Stimulated activated CD8-positive, alpha-beta memory T cell treated with anti-CD3 and anti-CD28 coated beads, Interleukin-4, amount 100 ng/mL, for 48 hours (primary cell): ENCODE measurements around the gene INPP5A.

Experiments
- DNase-seq: peaks from one replicate; pipeline ENCODE4 v3.0.0-alpha.2; 2020

The INPP5A gene

DNA sequence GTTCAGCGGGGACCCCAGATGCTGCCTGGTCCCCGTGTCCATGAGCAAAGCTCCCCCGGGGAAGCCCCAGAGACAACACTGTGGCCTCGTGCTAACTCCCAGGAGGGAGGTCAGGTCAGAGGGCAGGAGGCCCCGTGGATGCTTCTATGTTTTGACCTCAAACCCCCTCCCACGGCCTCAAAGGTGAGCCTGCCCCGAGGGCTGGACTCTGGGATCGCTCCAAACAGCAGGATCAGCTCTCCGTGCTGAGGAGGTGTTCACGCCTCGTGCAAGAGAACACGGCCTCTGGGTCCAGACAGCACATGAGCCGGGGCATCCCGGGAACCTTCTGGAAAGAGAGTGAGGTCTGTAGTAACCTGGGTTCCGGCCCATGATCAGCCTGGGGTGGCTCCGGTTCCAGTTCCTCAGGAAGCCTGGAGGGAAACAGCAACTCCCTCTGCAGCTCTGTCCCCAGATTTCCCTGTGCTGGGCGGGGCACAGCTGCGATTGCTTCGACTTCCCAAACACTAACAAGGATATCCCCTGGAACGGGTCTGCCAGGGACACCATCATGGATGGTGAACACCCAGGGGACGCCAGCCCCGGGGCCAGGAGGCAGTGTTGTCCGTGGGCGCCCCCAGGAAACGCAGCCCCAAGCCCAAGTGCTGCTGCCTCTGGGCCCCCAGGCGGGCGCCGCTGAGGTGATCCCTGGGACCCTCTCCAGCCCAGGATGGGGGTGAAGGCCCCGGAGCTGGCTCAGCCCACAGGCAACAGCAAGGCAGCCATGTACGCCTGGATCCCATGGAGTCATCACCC lies 18.0 kb upstream of the INPP5A start:
- DNase-seq: no peak

DNA sequence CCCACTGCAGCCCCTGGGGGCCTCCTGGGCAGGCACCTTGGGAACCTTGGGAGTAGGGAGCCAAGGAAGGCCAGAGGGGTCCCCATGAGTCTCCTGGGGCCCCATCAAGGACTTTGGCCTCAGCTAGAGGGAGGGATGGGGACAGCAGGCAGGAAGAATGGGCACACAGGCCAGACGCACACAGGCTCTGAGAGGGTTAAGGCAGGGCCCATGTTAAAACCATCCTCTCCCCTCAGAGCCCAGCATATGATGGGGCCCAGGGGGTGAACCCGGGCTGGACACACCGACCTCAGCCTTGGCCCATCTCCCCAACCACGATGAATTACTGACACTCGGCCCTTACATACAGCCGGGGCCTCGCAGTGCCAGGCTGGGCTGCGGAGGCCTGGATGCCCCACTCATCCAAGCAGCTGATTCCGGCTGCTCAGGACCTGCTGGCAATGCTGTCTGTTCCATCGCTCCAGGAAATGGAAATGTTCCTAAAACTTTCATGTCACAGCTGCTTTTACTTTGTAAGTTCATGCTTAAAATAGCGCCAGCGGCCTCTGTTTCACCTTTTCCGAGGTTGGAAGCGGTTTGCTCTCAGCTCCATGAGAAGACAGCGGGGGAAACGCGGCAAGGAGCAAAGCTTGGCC lies 17.3 kb upstream of the INPP5A start:
- DNase-seq: no peak

DNA sequence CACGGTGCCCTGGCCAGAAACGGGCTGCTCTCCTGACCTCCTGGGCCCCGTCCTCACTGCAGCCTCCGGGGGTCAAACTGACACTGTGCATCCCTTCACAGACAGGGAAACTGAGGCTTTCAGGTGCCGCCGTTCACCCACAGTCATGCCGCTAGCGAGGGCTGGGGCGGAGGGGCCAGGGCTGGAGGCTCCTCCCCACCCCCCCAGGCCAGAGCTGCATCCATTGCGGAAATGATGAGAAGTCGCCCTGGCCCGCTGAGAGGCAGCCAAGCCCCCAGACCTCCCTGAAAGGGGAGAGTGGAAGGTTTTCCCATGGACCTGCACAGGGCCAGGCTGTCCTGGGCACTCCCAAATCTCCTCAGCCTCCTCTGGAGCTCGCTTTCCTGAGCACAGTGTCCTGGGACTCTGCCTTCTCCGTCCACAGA lies 16.5 kb upstream of the INPP5A start:
- DNase-seq: no peak

DNA sequence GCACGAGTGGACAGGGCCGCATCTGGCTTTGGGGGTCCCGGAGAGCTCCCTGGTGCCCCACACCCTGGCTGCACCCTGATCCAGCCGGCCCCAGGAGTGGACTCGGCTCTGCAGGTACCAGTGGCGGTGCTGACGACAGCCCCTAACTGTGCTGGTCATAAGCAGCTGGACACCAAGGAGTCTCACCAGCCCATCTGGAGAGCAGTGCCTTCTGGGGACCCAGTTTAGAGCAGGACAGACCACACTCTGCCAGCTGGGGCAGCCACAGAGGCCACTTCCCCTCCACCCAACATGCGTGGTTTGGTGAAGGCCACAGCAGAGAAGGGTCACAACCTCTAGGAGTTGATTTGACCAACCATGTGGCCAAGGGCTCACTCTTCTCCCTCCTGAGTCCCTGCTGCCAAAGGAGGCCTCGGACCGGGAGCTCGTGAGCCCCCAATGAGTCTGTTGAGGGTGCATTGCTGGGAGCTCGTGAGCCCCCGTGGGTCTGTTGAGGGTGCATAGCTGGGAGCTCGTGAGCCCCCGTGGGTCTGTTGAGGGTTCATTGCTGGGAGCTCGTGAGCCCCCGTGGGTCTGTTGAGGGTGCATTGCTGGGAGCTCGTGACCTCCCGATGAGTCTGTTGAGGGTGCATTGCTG lies 16.0 kb upstream of the INPP5A start:
- no peak for DNase-seq

DNA sequence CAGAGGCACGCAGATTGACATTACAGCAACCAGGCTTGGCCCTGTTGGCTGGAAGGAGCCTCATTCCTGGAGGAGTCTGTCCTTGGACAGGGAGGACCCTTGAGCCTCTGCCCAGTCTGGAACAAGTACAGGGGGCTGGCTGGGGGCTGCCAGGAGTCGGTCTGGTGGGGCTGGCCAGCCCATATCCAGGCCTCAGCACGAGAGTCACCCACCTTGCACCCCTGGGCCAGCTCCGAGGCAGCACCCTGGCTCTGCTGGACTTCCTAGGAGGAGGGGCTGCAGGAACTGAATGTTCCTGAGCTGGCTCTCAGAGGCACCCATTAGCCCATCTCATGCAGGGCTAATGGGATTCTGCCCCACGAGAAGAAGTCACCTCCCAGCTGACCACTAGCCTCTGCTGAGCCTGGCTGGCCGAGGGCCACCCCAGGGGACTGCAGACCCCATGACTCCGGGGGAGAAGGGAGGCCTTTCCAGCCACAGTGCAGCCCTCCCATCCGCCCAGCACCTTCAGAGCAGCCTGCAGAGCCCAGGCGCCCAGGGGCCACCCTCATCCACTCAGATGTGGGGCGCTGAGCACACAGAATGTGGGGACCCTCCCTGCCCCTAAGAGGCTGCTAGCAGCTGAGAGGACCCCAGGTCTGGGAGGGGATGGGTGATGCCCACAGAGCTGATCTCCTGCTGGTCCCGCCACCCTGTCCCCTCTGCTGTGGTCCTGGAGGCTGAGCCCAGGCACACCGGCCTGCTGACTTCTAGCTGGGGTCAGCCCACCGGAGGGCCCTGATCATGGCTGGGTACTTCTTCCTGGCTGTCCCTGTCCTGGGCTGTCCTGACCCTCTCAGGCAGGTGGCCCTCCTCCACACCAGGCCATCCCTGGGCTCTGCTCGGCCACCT lies 14.8 kb upstream of the INPP5A start:
- DNase-seq: no peak

DNA sequence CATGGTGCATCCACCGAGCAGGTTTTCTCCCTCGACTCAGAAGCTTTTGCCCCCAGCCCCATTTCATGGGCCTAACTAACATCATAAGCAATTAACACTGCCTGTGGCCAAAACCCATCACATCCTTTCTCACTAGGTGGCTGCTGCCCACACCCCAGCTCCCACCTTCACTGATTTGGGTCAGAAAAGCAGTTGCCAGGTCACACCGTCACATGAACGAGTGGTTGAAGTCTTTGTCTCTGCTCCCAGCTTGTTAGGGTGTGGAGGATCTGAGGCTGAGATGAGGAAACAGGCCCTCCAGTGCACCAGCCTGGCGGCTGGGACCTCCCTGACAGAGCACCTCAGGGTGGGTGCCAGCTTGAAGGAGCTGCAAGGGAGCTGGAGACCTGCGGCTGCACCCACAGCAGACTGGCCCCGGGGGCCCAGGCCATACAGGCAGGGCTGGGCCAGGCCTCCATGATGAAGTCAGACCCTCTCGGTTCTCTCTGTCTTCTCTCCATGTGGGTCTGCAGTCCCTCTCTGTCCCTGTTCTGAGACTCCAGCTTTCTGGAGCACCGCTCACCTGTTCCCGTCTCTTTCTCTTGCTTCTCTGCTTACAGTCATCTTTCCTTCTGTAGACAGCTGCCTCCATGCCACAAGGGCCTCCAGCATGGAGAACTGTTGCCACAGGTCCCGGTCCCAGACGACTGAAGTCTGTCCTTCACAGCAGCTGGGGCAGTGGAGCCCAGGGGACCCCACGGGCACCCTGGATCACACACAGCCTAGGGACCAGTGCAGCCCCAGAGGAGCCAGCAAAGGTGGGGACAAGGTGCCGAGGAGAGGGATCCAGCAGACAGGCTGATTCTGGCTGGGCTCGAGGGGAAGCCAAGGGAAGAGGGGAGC lies 13.8 kb upstream of the INPP5A start:
- DNase-seq: no peak

DNA sequence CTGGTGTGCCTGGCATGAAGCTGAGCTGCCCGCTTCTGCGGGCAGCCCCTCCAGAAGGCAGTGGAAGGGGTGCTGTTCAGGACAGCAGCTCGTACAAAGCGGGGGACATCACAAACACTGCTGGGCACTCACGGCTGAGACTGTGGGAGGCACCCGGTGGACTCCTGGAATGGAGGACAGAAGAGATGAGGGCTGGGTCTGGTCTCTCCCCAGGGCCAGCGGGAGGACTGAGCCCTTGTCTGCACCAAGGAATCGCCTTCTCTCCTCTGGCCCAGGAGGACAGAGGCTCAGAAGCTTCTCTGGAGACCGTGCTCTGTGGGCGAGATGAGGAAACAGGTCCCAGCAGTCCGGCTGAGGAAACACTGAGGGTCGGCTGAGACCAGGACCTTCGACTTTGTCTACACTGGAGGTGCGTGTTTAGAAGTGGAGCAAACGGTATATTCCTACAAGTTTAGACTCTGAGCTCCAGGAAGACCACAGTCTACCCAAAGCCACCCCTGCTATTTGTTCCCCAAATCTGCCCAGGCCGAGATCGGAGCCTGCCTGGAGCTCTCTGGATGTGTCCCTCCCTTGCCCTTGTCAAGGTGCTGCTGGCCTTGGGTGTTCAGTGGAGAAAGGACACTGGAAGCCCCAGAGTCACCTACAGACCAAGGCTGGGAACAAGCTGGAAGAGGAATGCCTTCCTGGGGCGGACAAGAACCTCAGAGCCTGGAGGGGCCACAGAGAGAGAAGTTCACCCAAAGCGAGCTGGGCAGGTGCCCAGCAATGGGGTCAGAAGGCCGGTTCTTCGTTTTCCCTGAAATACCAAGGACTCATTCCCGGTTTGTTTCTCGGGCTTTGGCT lies 12.9 kb upstream of the INPP5A start:
- no peak for DNase-seq

DNA sequence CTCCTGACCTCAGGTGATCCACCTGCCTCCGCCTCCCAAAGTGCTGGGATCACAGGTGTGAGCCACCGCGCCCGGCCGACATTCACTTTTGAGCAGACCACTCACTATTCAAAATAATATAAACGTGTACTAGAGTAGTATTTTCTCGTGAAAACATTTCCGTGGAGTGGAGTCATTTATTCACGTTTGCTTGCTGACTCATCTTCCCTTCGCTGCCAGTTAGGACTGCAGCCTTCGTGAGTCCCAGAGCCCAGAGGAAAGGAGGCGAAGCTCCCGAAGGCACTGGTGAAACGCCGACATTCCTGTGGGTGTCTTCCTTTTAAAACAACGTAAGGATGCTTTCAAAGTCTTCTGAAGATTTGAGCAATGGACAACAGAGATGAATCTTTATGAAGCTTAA lies 10.9 kb upstream of the INPP5A start:
- no peak for DNase-seq

DNA sequence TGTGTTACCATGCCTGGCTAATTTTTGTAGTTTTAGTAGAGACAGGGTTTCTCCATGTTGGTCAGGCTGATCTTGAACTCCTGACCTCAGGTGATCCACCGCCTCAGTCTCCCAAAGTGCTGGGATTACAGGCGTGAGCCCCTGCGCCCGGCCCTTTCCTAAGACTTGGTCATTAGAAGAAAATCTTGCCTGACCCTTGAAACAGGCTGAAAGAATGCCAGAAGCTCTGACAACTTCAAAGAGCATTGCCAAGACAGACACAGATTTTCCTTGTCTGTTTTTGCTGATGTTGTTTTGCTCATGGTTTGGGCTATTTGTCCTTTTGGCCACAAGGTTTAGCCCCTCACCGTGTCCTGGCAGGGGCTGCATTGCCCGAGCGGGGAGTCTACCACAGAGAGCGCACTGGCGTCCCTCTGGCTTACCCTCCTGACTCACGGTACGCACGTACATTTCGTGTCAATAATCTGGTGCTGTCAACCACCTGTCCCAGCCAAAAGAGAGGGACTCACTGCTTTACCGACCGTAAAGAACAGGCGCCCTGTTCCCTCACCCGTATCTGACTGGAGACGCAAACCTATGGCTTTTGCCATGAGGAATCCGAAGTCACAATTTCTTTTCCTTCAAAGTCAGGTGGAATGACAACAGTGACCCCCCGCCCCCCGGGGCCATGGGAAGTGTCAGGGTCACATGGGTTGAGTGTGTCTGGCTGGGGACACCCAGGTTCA lies 10.1 kb upstream of the INPP5A start:
- DNase-seq: no peak

DNA sequence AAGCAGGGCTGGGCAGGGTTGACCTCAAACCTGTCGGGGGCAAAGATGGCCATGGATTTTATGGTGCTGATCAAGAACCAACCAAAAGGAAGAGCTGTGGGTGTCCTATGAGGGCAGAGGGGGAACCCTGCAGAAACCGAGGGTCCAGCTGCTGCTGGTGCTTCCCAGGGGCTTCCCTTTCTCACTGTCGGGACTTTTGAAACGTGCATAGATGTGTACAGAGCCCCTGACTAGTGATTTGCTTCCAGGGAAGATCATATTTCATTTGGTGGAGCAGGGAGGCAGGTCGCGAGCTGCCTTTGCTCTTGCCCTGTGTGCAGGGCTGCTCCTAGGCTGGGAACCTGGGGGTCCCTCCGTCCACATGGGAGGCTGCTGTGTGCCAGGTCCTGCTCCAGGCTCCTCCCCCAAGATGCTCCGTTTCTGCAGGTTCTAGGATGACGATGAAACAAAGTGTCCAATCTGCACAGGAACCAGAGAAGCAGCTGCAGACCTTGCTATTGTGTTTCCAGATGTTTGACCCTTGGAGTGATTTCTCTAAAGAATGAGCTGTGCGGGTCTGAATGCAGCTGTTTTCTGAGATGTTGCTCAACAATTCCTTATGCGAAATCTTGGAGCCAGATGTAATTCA lies 9.4 kb upstream of the INPP5A start:
- DNase-seq: no peak

DNA sequence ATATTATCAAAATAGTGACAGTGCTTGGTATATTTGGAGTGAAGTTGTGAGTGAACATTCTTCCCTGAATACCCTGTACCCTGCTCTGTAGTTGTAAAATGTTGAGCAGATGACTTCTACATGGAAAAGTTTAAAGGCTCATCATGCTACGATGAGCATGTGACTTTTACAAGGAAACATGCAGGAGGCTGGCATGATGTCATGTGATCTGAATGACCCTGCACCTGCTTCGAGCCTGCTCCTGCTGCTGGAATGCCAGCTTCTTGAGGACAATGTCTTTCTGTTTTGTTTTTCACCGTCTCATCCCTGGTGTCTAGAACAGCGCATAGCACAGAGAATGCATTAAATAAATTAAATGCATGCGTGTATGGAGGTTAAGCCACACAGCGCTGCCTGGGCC lies 5.4 kb upstream of the INPP5A start:
- DNase-seq: no peak

DNA sequence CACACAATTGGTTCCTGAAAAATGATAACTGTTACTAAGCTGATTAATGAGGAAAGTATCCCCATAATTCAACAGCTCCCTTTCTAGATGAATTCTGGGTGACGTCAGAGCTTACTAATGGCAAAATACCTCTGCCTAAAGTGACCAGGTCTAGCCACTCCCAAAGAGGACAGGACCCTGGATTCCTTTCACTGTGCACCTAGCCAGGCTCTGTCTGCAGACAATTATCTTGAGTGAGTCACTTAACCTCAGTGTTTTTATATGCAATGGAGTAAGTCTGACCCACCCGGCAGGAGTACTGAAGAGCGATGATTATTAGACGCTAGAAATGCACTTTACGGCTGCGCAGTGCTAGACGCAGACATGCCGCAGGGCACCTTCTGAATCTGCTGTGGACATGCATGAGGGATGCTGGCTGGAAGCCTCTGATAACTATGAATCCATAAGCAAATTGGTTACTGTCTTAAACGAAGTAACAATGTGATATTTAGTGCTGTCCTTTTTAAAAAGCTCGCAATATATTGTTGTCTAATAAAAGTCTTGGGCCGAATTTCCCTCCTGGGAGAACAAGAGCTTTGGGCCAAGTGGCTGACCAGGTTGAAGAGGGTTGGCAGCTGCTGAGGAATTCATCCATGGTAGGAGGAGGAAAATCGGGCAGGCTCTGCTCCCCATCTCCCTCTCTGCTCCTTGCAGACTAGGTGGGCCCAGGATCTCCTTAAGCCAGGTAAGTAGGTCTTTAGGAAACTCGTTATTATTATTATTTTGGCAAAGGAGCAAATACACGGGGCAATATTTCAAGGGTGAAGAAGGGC lies 4.6 kb upstream of the INPP5A start:
- DNase-seq: no peak

DNA sequence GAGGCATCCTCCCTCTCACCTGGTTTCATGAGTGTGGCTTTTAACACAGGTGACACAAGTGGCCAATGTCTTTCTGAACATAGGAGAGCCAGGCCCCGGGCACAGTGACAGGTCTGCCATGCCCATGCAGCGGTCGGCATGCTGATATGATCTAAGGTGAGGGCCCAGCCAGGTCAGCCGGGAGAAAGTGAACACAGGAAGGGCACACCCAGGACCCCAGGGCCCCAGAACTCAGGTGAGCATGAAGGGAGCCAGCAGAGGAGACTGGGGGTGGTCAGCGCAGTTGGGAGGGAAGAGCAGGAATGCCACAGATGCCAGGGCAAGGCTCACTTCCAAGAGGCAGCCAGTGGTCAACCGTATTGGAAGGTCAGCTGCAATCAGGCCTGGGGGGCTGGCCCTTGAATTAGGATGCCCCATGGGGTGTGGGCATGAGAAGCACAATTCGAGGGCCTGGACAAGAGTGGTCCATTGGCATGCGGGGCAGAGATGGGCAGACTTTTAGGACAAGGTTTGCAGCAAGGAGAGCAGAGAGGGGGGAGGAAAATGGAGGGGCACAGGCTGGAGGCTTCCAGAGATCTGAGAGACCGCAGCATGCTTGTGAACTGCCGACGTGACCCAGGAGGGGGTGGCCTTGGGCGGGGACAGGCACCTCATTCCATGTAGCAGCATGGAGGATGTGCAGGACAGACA lies 3.9 kb upstream of the INPP5A start:
- DNase-seq: no peak

DNA sequence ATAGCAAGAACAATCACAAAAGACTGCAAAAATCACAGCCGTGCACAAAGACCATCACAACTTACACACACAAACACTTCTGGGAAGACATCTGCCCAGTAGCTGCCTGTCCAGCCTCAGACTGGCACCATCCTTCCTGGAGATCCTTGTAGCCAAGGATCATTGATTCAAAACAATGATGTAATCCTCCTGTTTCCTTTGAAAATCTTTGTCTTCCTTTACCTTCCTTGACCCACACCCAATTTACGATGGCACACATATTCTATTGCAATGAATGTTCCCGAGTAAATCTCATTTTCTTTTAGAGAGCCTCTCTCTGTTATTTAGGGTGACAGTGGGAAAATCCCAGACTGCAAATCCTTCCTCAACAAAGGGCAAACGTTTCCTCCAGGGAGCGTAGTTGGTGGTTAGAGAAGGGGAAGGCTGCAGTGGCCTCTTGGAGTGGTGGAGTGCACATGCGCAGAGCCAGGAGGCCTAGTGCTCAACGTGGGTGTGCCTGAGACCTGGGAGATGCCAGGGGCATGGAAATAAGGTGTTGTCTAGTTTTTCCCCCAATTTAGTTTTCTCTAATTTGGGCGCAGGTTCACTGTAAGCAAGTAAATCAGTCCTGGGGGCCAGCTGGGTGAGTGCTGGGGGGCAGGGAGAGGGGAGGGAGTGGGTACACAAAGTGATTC lies 3.1 kb upstream of the INPP5A start:
- DNase-seq: no peak

DNA sequence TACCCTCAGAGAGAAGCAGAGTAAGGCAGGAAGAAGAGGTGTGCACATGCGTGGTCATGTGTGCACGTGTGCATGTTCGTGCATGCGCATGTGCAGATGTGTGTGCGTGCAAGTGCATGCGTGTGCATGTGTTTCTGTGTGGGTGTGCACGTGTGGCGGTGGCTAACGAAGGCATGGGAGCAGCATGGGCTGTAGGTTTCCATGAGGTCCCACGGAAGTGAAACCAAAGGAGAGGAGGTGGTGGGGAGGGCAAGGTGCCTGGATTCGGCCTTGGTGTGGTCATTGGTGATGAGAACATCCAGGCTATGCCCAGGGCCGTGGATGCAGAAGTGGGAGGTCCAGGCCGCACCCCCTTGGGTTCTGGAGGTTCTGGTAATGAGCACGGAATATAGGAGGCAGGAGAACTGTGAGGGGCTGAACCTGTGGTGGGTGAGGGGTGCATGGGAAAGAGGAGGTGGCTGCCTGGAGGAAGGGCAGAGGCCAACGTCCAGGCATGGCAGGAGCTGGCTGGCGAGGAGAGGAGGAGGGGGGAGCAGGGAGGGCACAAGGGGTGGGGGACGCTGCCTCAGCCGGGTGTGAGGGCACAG lies 2.4 kb upstream of the INPP5A start:
- no peak for DNase-seq

DNA sequence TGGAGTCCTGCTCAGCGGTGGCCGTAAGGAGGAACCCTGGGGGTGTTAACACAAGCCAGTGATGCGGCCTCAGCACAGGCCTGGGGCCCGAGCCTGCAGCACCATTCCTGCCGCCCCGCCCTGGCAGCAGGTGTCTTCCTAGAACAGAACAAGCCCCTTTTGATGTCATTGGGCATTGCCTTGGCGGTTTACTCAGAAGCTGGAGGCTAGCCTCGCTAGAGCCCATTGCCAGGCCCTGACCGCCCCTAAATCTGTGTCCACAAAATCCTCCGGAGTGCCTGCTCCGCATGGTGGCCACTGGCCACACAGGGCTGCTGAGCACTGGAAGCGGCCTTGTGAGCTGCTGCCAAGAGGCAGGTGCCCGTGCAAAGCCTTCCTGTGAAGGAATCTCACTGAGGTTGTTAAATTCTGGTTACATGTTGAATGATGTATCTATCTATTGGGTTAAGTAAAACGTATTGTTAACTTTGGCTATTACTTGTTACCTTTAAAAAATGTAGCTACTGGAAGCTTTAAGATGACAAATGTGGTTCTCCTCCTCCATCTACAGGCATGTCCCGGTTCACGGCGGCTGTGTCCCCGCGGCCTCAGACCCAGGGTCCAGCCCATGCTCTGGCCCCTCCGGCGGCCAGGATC lies 1.2 kb upstream of the INPP5A start:
- DNase-seq: no peak
